ENCODE measurements around the gene DCDC2C.

DNA sequence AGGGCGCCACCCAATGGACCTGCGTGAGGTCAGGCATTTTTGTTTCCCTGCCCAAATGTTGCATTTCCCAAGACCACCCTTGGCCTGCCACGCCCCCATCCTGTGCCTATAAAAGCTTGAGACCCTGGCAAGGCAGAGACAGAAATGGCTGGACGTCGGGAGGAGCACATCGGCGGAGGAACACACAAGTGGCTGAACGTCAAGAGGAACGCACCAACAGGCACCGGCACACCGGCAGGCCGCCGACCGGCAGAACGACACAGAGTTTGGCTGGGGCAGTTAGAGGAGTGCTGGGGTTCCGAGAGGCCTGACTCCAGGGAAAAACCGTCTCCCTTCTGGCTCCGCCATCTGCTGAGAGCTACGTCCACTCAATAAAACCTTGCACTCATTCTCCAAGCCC is 35.9 kb downstream of the DCDC2C start:
- TF ChIP-seq, protein P1, sequence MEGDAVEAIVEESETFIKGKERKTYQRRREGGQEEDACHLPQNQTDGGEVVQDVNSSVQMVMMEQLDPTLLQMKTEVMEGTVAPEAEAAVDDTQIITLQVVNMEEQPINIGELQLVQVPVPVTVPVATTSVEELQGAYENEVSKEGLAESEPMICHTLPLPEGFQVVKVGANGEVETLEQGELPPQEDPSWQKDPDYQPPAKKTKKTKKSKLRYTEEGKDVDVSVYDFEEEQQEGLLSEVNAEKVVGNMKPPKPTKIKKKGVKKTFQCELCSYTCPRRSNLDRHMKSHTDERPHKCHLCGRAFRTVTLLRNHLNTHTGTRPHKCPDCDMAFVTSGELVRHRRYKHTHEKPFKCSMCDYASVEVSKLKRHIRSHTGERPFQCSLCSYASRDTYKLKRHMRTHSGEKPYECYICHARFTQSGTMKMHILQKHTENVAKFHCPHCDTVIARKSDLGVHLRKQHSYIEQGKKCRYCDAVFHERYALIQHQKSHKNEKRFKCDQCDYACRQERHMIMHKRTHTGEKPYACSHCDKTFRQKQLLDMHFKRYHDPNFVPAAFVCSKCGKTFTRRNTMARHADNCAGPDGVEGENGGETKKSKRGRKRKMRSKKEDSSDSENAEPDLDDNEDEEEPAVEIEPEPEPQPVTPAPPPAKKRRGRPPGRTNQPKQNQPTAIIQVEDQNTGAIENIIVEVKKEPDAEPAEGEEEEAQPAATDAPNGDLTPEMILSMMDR (IDR thresholded peaks at IDR 0.05) = no peak
- TF ChIP-seq POLR2A (IDR thresholded peaks at IDR 0.05) = no peak

Data from uterus (tissue), 2 donors.